ENCODE data around the gene CAPS. TPM values are rescaled to one million over a fixed set of nuclear protein-coding genes. Genes with fewer than 3 reads are reported as not detected.

Gene CAPS
- total RNA-seq, 1 donor from 2014 or later, result 8.2 TPM

DNA sequence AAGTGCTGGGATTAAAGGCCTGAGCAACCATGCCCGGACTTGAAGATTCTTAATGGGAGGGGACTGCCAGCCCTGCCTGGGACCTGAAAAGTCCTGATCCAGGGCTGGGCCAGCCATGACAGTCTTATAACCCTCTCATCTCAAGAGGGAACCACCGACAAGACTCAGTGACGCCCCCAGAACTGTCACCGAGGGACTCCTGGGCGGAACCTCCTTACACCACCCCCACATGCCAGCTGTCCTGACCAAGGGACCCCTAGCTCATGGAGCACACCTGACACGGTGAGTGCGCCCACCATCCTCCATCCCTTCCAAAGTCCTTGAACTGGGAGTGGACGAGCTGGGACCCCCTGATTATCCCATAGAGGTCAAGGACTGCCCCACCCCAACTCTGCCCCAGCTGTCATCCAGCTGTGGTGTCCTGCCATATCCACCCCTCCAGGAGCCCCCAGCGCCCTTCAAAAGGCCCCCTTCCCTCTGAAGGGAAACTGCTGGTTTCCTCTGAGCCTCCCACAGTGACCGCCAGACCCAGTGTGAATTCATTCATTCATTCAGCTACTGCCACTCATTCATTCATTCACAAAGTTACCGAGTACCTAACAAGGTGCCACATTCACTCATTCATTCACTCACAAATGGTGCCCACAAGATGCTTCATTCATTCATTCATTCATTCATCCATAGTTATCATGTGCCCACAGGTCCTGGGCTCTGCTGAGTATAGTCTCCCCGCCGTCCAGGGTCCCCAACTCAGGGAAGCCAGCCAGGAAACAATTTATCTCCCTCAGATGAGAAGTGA lies 14.1 kb upstream of the CAPS start:
- FAIRE-seq, result no peak
- peaks cover 8% of the 10 kb centered on the region for H3K36me3 ChIP-seq (ENCODE audit: control insufficient read depth, insufficient read depth, low read length)

DNA sequence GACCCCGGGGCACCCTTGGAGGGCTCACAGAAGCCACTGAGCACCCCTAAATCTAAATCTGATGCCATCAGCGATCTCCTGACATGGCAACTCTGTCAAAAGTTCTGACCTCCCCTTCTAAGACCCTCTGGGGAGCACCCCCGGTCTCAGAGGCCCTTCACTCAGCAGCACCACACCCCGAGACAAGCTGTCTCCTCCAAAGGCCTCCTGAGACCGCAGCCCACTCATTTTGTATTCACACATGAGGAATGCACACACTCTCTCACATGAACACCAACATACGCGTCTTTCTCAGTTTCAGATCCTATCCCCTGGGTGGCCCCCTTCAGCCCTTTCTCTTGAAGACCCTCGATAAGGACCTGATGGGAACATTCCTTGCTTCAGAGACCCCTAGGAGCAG lies 13.1 kb upstream of the CAPS start:
- Histone ChIP-seq H3K27me3 (ENCODE audit: control insufficient read depth, insufficient read depth, low read length) (no peaks in the 10 kb centered on the region), H3K36me3 (ENCODE audit: control insufficient read depth, insufficient read depth, low read length) (peaks cover 5% of the 10 kb centered on the region), H3K4me3 (ENCODE audit: low read depth, low read length) (no peak overlapping the region)
- FAIRE-seq (no peak), DNase-seq (ENCODE audit: low read depth) (no peak)
- TF ChIP-seq, protein P1, sequence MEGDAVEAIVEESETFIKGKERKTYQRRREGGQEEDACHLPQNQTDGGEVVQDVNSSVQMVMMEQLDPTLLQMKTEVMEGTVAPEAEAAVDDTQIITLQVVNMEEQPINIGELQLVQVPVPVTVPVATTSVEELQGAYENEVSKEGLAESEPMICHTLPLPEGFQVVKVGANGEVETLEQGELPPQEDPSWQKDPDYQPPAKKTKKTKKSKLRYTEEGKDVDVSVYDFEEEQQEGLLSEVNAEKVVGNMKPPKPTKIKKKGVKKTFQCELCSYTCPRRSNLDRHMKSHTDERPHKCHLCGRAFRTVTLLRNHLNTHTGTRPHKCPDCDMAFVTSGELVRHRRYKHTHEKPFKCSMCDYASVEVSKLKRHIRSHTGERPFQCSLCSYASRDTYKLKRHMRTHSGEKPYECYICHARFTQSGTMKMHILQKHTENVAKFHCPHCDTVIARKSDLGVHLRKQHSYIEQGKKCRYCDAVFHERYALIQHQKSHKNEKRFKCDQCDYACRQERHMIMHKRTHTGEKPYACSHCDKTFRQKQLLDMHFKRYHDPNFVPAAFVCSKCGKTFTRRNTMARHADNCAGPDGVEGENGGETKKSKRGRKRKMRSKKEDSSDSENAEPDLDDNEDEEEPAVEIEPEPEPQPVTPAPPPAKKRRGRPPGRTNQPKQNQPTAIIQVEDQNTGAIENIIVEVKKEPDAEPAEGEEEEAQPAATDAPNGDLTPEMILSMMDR (IDR thresholded peaks at IDR 0.05; ENCODE audit: insufficient read depth, low read length, severe bottlenecking), result no peak

More for the DNA sequence above, 14.1 kb upstream of the CAPS start:
- Histone ChIP-seq H3K4me3 (ENCODE audit: low read depth, low read length) (no peak overlapping the region), H3K27me3 (ENCODE audit: control insufficient read depth, insufficient read depth, low read length) (no peaks in the 10 kb centered on the region)
- TF ChIP-seq, protein P1 (IDR thresholded peaks at IDR 0.05; ENCODE audit: insufficient read depth, low read length, severe bottlenecking), result no peak
- DNase-seq (ENCODE audit: low read depth), result no peak

DNA sequence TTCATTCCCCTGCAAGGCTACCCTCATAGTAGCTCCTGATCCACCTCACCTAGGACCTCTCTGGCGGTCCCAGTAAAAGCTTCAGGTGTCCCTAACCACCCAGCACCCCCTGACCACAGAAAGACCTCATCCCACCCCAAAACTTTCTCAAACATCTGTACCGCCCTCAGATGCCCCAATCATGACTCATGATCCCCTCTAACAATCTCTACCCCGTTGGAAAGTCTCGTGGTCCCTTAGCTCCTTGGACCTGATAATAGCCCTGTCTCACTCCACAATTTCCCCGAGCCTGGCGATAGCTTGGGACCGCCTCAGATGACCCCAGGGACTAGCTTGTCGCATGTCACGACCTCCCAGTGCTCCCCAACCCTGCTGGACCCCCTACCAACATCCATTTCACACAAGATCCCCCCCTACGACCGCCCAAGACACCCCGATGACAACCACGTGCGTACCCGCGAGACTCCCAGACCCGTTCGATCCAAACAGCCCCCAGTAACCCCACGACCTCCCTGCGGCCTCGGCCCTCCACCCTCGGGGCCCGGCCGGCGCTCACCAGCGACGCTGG lies 10.9 kb upstream of the CAPS start:
- H3K27me3 ChIP-seq (ENCODE audit: control insufficient read depth, insufficient read depth, low read length), result no peaks in the 10 kb centered on the region
- no peak for FAIRE-seq
- no peak for DNase-seq (ENCODE audit: low read depth)
- TF ChIP-seq, protein P1 (IDR thresholded peaks at IDR 0.05; ENCODE audit: insufficient read depth, low read length, severe bottlenecking), result no peak
- H3K4me3 ChIP-seq (ENCODE audit: low read depth, low read length), result peak overlapping the region; percentile 94
- H3K36me3 ChIP-seq (ENCODE audit: control insufficient read depth, insufficient read depth, low read length), result peaks cover 5% of the 10 kb centered on the region

DNA sequence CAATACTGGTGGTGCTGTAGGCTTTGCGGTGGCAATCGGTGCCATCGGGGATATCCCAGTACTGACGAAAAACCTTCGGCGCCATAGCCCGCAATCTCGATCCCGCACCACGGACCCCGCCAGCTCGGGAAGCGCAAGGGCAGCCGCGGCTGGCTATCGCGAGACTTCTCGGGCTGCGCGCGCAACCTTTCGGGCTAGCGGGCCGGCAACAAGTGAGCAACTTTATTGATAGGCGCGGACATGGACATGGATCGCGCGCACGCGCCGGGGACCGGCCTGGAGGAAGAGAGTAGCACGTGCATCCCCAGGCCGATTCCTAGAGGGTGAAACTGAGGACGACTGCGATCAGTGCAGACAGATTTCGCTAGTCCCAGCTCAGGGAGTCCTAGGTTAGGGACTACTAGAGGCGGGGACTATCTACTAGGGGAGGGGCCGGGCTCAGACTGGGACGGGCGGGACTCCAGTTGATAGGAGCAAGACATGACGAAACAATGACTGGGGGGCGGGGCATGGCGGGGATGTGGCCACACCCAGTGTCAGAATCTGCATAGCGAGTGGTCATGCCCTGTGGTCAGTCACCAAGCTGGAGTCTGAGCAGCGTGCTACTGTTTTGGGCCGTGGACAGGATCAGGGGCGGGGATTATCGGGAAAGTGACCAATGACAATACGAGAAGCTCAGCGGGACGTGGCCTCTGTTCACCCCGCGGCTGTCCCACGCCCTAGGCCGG lies 10.3 kb upstream of the CAPS start, which contains the start of gene NDUFA11:
Gene NDUFA11 (minus strand): TSS at position 167 of the 728 bp plus-strand sequence. CDS start 82 bp downstream, at position 85.
- H3K36me3 ChIP-seq (ENCODE audit: control insufficient read depth, insufficient read depth, low read length), result peaks cover 4% of the 10 kb centered on the region
- H3K27me3 ChIP-seq (ENCODE audit: control insufficient read depth, insufficient read depth, low read length), result no peaks in the 10 kb centered on the region
- FAIRE-seq, result peak; percentile 7
- no peak for DNase-seq (ENCODE audit: low read depth)
- TF ChIP-seq, protein P1 (IDR thresholded peaks at IDR 0.05; ENCODE audit: insufficient read depth, low read length, severe bottlenecking), result no peak
- peak within 1 kb of the TSS; percentile 94 for H3K4me3 ChIP-seq (ENCODE audit: low read depth, low read length)

DNA sequence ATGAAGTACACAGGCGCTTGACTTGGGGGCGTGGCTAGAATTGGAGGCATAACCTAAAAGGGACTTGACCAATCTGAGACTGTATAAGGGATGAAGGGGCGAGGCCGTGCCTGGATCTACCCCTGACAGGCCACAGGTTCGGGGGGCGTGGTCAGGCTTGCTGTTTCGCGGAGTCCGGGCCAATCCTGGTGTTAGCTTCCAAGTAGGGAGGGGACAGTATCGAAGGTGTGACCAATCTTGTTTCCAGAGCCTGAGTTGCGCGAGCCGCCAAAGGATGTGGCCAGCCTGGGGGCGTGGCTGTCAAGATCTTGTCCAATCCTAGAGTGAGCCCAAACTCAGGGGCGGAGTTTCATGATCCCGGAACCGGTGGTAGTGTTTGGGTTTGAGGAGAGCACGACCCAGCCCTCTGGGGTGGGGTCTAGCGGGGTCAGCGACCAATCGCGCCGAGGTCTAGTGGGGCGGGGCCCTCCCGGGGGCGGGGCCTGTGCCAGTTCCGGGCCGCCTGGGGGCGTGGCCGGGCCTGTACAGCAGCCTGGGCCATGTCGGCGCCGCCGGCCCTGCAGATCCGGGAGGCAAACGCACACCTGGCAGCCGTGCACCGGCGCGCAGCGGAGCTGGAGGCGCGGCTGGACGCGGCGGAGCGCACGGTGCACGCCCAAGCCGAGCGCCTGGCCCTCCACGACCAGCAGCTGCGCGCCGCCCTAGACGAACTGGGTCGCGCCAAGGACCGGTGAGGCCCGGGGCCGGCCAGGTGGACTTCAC lies 9.5 kb upstream of the CAPS start, which contains the start of gene VMAC:
Gene VMAC (plus strand): TSS at position 521 of the 762 bp plus-strand sequence. CDS start 19 bp downstream, at position 540.
- FAIRE-seq, result peak; percentile 99
- no peaks in the 10 kb centered on the region for H3K27me3 ChIP-seq (ENCODE audit: control insufficient read depth, insufficient read depth, low read length)
- H3K36me3 ChIP-seq (ENCODE audit: control insufficient read depth, insufficient read depth, low read length), result peaks cover 4% of the 10 kb centered on the region
- peak within 1 kb of the TSS; percentile 94 for H3K4me3 ChIP-seq (ENCODE audit: low read depth, low read length)
- TF ChIP-seq, protein P1 (IDR thresholded peaks at IDR 0.05; ENCODE audit: insufficient read depth, low read length, severe bottlenecking), result no peak
- peak; percentile 100 for DNase-seq (ENCODE audit: low read depth)
